Upper lobe of left lung (tissue), 6 donors: ENCODE results near the gene IL17RC. TPM values are rescaled to one million over a fixed set of nuclear protein-coding genes. Genes with fewer than 3 reads are reported as not detected.

ENCODE experiments used
- ATAC-seq, 2 donors: fragments of 200-7000 bp; cut with Tn5 transposase; one replicate each; pipeline ENCODE4 v1.9.1; 2022; ENCODE audit warnings: mild to moderate bottlenecking in 2 of 2, moderate library complexity in 2 of 2; ENCODE audit not compliant: low FRiP score in 2 of 2
- DNase-seq, 2 donors: peaks; one replicate each; pipeline ENCODE4 v3.0.0-alpha.2; 2019 to 2020
- H3K27ac ChIP-seq, 4 donors: fragments of 200-600 bp; sonication (generic); one replicate each; pipeline ENCODE4 v1.5.1; 2016 to 2019
- H3K27me3 ChIP-seq, 4 donors: fragments of 200-600 bp; sonication (generic); one replicate each; pipeline ENCODE4 v1.5.1; 2017 to 2019
- H3K36me3 ChIP-seq, 4 donors: fragments of 200-600 bp; sonication (generic); one replicate each; pipeline ENCODE4 v1.5.1; 2016 to 2019
- H3K4me1 ChIP-seq, 4 donors: fragments of 200-600 bp; sonication (generic); one replicate each; pipeline ENCODE4 v1.5.1; 2018 to 2019
- H3K4me3 ChIP-seq, 4 donors: fragments of 200-600 bp; sonication (generic); one replicate each; pipeline ENCODE4 v1.5.1; 2017 to 2019; ENCODE audit warnings: mild to moderate bottlenecking in 2 of 4, moderate library complexity in 1 of 4
- H3K9me3 ChIP-seq, 4 donors: fragments of 200-600 bp; sonication (generic); one replicate each; pipeline ENCODE4 v1.5.1; 2018 to 2019
- CTCF ChIP-seq, 6 experiments: fragments of 450-650 bp in 4 of 6; fragments of 200-600 bp in 2 of 6; sonication (generic) in 2 of 6; IDR thresholded peaks; one replicate each; pipeline ENCODE4 v1.5.1; 2016 to 2019; ENCODE audit warnings: antibody characterized with exemption in 6 of 6
- EP300 ChIP-seq, 4 donors: sonication (generic); formaldehyde crosslinking; IDR thresholded peaks; one replicate each; pipeline ENCODE4 v1.5.1; 2017; ENCODE audit warnings: antibody characterized with exemption in 4 of 4, control low read depth in 2 of 4
- POLR2A ChIP-seq, 4 donors: fragments of 450-650 bp; IDR thresholded peaks; one replicate each; pipeline ENCODE4 v1.5.1; 2016 to 2017; ENCODE audit warnings: antibody characterized with exemption in 4 of 4, mild to moderate bottlenecking in 2 of 4
- POLR2AphosphoS5 ChIP-seq, 2 donors: sonication (generic); formaldehyde crosslinking; IDR thresholded peaks; one replicate each; pipeline ENCODE4 v1.5.1; 2017; ENCODE audit warnings: antibody characterized with exemption in 2 of 2
- WGBS, 2 donors: methylation state at CpG; one replicate each; pipeline ENCODE4 v1.1.5; 2017 to 2018; 5-methylcytosine and 5-hydroxymethylcytosine counted together
- total RNA-seq, 6 donors: library from RNA; depleted of rRNA in 4 of 6; stranded (reverse); fragments of >200 nt in 4 of 6; gene quantifications; one replicate each; pipeline versions ENCODE4 v1.1.0 to v1.2.1, GENCODE V29; 2016 to 2021
- donor health status: DM: no; HTN: no; CAD: no; lungs with moderate emphysema.
- donor health status: DM: no; HTN: yes; CAD: no; lungs with severe emphysema.

IL17RC gene
- total RNA-seq, 6 donors from 2014 or later: 26.3 to 83.8 (median 32.9) TPM

- H3K4me1 ChIP-seq: peaks cover 23 to 37% (median 28%) of the 10 kb centered on the region in 4 donors
- peak overlapping the region; percentile 64 to 96 (median 68) for H3K4me3 ChIP-seq
- ATAC-seq: no peak
- peaks cover 0 to 35% (median 4%) of the 10 kb centered on the region in 4 donors for H3K36me3 ChIP-seq
- H3K27ac ChIP-seq: peak overlapping the region; percentile 89 to 96 (median 94)
- WGBS, 2 donors: 11 to 18% methylated on average over 9 to 11 of the region's 11 CpGs
- DNase-seq: no peak
- no peaks in the 10 kb centered on the region for H3K27me3 ChIP-seq
- no peak for TF ChIP-seq POLR2A (IDR thresholded peaks at IDR 0.05)
- no peak for TF ChIP-seq CTCF (IDR thresholded peaks at IDR 0.05)
- no peak for TF ChIP-seq POLR2AphosphoS5 (IDR thresholded peaks at IDR 0.05)
- TF ChIP-seq EP300 (IDR thresholded peaks at IDR 0.05): no peak
- no peaks in the 10 kb centered on the region for H3K9me3 ChIP-seq
Measured at GRCh38 chr3:9934235-9934621, 17.3 kb downstream of the IL17RC start.

GRCh38 chr3:9934993-9935392 lies 18.1 kb downstream of the IL17RC start:
- H3K27ac ChIP-seq: peak overlapping the region in 3 of 4 donors; percentile 35 to 96 (median 89)
- H3K4me3 ChIP-seq: no peak overlapping the region
- no peaks in the 10 kb centered on the region for H3K9me3 ChIP-seq
- DNase-seq: no peak
- peaks cover 23 to 37% (median 28%) of the 10 kb centered on the region in 4 donors for H3K4me1 ChIP-seq
- TF ChIP-seq POLR2AphosphoS5 (IDR thresholded peaks at IDR 0.05): no peak
- no peak for TF ChIP-seq CTCF (IDR thresholded peaks at IDR 0.05)
- TF ChIP-seq POLR2A (IDR thresholded peaks at IDR 0.05): no peak
- peaks cover 0 to 32% (median 4%) of the 10 kb centered on the region in 4 donors for H3K36me3 ChIP-seq
- no peaks in the 10 kb centered on the region for H3K27me3 ChIP-seq
- 58 to 59% methylated on average over 4 of the region's 4 CpGs for WGBS, 2 donors
- ATAC-seq: no peak

GRCh38 chr3:9935966-9936510 lies 19.1 kb downstream of the IL17RC start:
- Histone ChIP-seq H3K4me1 (peaks cover 23 to 37% (median 28%) of the 10 kb centered on the region in 4 donors), H3K27ac (no peak overlapping the region), H3K9me3 (no peaks in the 10 kb centered on the region), H3K36me3 (peaks cover 0 to 33% (median 8%) of the 10 kb centered on the region in 4 donors), H3K27me3 (no peaks in the 10 kb centered on the region), H3K4me3 (no peak overlapping the region)
- ATAC-seq (no peak), DNase-seq (no peak)
- 73 to 80% methylated on average over 5 of the region's 5 CpGs for WGBS, 2 donors
- no peak for TF ChIP-seq POLR2AphosphoS5 (IDR thresholded peaks at IDR 0.05)
- no peak for TF ChIP-seq EP300 (IDR thresholded peaks at IDR 0.05)
- TF ChIP-seq POLR2A (IDR thresholded peaks at IDR 0.05): no peak
- no peak for TF ChIP-seq CTCF (IDR thresholded peaks at IDR 0.05)

- Histone ChIP-seq H3K27ac (no peak overlapping the region), H3K4me3 (no peak overlapping the region), H3K9me3 (no peaks in the 10 kb centered on the region), H3K27me3 (no peaks in the 10 kb centered on the region), H3K4me1 (peaks cover 16 to 29% (median 22%) of the 10 kb centered on the region in 4 donors), H3K36me3 (peaks cover 0 to 40% (median 11%) of the 10 kb centered on the region in 4 donors)
- WGBS, 2 donors: 94% methylated on average over 5 to 13 of the region's 13 CpGs
- DNase-seq: no peak
- TF ChIP-seq POLR2AphosphoS5 (IDR thresholded peaks at IDR 0.05) (no peak), CTCF (IDR thresholded peaks at IDR 0.05) (no peak), EP300 (IDR thresholded peaks at IDR 0.05) (no peak)
- no peak for ATAC-seq
Measured at GRCh38 chr3:9937486-9938238, 20.8 kb downstream of the IL17RC start.
